Measurements from ENCODE around the gene PDE4B.

DNA sequence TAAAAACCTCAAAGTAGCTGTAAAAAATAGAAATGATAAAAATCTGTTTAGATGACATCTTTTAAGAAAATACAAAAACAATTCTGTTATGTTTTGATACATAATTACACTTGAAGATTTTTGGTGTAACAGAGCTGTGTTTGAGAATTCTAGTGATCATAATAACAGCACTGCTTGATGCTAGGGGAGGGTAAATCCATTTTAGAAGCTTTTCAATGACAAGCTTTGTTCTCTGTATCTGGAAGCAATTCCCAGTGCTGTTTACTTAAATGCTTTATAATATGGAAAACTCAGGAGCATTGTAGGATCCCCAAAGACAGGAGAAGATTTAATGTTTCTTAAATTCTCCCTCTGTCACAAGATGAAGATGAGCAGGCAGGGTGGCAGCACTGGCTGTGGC is 359.3 kb downstream of the PDE4B start:
- TF ChIP-seq EP300 (IDR thresholded peaks at IDR 0.05) (no peak), POLR2A (IDR thresholded peaks at IDR 0.05) (no peak), POLR2AphosphoS5 (IDR thresholded peaks at IDR 0.05) (no peak)
- TF ChIP-seq, protein P1, sequence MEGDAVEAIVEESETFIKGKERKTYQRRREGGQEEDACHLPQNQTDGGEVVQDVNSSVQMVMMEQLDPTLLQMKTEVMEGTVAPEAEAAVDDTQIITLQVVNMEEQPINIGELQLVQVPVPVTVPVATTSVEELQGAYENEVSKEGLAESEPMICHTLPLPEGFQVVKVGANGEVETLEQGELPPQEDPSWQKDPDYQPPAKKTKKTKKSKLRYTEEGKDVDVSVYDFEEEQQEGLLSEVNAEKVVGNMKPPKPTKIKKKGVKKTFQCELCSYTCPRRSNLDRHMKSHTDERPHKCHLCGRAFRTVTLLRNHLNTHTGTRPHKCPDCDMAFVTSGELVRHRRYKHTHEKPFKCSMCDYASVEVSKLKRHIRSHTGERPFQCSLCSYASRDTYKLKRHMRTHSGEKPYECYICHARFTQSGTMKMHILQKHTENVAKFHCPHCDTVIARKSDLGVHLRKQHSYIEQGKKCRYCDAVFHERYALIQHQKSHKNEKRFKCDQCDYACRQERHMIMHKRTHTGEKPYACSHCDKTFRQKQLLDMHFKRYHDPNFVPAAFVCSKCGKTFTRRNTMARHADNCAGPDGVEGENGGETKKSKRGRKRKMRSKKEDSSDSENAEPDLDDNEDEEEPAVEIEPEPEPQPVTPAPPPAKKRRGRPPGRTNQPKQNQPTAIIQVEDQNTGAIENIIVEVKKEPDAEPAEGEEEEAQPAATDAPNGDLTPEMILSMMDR (IDR thresholded peaks at IDR 0.05) = no peak

Data from sigmoid colon (tissue), 4 donors.